ENCODE measurements around the gene TMEM255A.

DNA sequence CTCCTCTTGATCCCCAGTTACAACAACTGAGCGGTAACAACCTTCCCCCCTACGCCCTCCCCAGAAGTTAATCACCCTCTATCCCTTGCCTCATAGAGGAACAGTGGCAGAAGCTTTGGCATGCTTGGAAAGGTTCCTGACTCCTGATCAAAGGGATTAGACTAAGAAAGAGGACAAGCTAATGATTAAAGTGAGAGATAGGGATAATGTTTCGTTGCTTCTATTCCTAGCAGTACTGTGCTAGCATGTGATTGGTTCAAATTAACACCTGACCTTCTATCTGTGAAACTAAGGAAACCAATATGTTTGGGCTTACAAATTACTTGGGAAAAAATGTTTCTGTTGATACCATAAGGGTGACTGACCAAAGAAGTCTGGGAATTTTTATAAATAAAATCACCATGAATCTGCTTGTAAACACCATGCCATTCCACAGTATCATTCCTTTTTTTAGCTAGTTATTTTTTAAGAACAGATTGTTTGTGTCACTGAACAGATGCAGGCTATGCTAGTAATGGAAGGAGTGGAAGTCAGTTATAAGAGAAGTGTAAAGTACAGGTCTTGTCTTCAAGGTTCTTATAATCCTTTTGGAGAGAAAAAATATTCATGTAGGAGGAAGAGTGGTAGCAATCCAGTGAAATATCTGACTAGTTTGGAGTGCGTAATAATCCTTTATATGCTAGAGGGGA lies 39.3 kb upstream of the TMEM255A start:
- TF ChIP-seq, protein P1, sequence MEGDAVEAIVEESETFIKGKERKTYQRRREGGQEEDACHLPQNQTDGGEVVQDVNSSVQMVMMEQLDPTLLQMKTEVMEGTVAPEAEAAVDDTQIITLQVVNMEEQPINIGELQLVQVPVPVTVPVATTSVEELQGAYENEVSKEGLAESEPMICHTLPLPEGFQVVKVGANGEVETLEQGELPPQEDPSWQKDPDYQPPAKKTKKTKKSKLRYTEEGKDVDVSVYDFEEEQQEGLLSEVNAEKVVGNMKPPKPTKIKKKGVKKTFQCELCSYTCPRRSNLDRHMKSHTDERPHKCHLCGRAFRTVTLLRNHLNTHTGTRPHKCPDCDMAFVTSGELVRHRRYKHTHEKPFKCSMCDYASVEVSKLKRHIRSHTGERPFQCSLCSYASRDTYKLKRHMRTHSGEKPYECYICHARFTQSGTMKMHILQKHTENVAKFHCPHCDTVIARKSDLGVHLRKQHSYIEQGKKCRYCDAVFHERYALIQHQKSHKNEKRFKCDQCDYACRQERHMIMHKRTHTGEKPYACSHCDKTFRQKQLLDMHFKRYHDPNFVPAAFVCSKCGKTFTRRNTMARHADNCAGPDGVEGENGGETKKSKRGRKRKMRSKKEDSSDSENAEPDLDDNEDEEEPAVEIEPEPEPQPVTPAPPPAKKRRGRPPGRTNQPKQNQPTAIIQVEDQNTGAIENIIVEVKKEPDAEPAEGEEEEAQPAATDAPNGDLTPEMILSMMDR (IDR thresholded peaks at IDR 0.05) = no peak
- TF ChIP-seq POLR2A (IDR thresholded peaks at IDR 0.05) = no peak
- TF ChIP-seq POLR2AphosphoS5 (IDR thresholded peaks at IDR 0.05; ENCODE audit: insufficient read depth in 1 of 2, low read depth in 1 of 2) = no peak

All from vagina (tissue), 2 donors.